ENCODE results near the gene TP63. TPM values are rescaled to one million over a fixed set of nuclear protein-coding genes. Genes with fewer than 3 reads are reported as not detected.

TP63 gene
- total RNA-seq, 2 experiments from 2014 or later, result 0.45 to 0.53 TPM

DNA sequence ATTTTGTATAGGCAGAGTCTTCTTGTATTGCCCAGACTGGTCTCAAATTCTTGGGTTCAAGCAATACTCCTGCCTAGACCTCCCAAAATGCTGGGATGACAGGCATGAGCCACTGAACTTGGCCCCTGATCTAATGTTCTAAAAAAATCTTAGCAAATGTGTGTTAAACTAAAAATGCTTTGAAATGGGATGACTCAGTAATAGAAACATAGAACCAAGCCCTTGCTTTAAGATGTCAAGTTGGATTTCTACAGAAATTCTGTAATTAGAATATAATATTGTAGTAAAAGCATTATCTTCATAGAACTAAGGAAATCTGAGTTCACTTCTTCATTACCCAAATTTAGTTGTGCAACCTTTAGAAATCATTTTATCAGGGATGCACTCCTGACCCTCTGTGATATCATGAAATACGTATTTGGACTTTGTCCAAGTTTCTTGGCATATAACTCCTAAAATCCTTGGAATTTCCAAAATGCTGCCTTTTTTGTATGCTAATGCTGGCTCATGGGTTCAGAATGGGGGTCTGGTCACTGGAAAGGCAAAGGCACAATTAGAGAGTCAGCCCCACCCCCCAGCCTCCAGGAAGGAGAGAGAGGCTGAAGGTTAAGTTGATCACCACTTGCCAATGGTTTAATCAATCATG is 217.3 kb downstream of the TP63 start:
- no peaks in the 10 kb centered on the region for H3K36me3 Mint-ChIP-seq
- no peak for ATAC-seq (ENCODE audit: low read depth)

DNA sequence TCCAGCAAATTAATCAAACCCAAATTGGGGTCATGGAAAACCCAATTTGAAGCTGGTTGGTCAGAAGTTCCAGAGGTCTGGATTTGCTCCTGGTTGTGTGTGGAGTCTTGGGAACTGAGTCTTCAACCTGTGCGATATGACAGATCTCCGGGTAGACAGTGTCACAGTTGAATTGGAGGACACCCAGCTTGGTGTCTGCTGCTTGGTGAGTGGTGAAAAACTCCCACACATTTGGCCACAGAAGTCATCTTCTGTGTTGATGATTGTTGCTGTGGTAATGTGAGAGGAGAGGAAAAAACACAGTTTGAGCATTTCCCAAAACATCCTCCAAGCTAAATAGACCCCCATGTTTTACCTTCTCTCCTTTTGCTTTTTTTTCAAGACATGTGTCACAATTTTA is 218.1 kb downstream of the TP63 start:
- ATAC-seq (ENCODE audit: low read depth) (no peak), DNase-seq (no peak)
- Mint-ChIP-seq H3K27ac (no peak overlapping the region), H3K4me1 (no peaks in the 10 kb centered on the region), H3K27me3 (no peaks in the 10 kb centered on the region), H3K9me3 (no peaks in the 10 kb centered on the region), H3K36me3 (no peaks in the 10 kb centered on the region), H3K4me3 (no peak overlapping the region)
- POLR2A ChIA-PET, result no interaction called here

More for the DNA sequence above, 217.3 kb downstream of the TP63 start:
- no peaks in the 10 kb centered on the region for H3K4me1 Mint-ChIP-seq
- H3K27ac Mint-ChIP-seq, result no peak overlapping the region
- H3K4me3 Mint-ChIP-seq, result no peak overlapping the region
- POLR2A ChIA-PET, result no interaction called here
- no peaks in the 10 kb centered on the region for H3K9me3 Mint-ChIP-seq
- H3K27me3 Mint-ChIP-seq, result no peaks in the 10 kb centered on the region
- no peak for DNase-seq

DNA sequence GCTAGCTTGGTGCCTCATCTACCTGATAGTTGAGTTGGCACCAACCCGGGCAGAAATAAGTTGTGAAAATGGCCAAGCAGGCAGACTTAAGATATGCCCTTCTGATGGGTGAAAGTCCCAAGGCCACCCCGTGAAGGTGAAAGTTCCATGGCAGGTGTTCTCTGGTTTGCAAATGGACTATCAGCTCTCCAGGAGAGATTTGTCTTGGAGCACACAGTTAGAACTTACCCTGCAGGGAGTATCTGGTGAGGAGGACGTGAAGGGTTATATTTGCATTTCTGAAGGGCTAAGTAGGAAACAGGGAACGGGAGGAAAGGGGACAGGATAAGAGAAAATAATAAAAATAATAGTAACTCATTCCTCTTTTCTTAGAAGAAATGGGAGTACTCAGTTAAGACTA is 220.5 kb downstream of the TP63 start:
- H3K27ac Mint-ChIP-seq, result no peak overlapping the region
- POLR2A ChIA-PET, result no interaction called here
- H3K9me3 Mint-ChIP-seq, result no peaks in the 10 kb centered on the region
- no peaks in the 10 kb centered on the region for H3K36me3 Mint-ChIP-seq
- ATAC-seq (ENCODE audit: low read depth) (no peak), DNase-seq (no peak)
- H3K27me3 Mint-ChIP-seq, result no peaks in the 10 kb centered on the region
- H3K4me3 Mint-ChIP-seq, result no peak overlapping the region
- H3K4me1 Mint-ChIP-seq, result no peaks in the 10 kb centered on the region

DNA sequence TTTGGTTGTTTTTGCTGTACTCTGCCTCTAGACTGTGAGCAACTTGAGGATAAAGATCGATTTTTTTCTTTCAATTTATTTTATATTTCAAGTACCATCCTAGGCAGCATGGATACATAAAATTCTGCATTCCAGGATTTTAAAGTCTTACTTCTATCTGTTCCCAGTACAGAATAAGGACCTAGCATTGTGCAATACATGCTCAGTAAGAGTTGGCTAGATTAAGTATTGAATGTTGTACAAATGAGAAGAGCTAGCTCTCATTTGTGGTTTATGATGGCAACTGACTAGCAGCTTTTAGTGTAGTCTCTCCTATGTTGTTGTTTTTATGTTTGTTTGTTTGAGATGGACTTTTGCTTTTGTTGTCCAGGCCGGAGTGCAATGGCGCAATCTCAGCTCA is 222.7 kb downstream of the TP63 start:
- POLR2A ChIA-PET, result no interaction called here
- H3K4me3 Mint-ChIP-seq, result no peak overlapping the region

DNA sequence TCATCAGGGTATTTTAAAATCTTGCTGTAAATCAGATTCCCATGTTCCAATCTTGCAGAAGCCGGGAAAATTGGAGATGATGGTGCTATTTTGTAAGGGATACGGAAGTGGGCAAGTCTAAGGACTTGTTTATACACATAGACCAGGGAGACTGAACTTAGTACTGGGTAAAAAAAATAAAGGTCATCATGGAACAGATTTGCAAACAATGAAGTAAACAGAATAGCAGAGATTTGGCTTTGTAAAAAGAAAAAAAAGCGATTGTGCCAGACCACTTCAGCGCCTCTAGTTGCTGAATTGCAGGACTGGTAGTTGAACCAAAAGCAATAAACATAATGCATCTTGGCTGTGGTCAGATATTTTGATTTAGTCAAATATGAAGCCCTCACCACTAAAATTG is 229.1 kb downstream of the TP63 start:
- Mint-ChIP-seq H3K27ac (no peak overlapping the region), H3K27me3 (no peaks in the 10 kb centered on the region), H3K9me3 (no peaks in the 10 kb centered on the region), H3K36me3 (no peaks in the 10 kb centered on the region), H3K4me1 (no peaks in the 10 kb centered on the region), H3K4me3 (no peak overlapping the region)
- no peak for ATAC-seq (ENCODE audit: low read depth)
- POLR2A ChIA-PET, result no interaction called here
- no peak for DNase-seq

More for the DNA sequence above, 222.7 kb downstream of the TP63 start:
- H3K9me3 Mint-ChIP-seq, result no peaks in the 10 kb centered on the region
- H3K4me1 Mint-ChIP-seq, result no peaks in the 10 kb centered on the region
- DNase-seq (no peak), ATAC-seq (ENCODE audit: low read depth) (no peak)
- no peaks in the 10 kb centered on the region for H3K36me3 Mint-ChIP-seq
- H3K27ac Mint-ChIP-seq, result no peak overlapping the region
- no peaks in the 10 kb centered on the region for H3K27me3 Mint-ChIP-seq

DNA sequence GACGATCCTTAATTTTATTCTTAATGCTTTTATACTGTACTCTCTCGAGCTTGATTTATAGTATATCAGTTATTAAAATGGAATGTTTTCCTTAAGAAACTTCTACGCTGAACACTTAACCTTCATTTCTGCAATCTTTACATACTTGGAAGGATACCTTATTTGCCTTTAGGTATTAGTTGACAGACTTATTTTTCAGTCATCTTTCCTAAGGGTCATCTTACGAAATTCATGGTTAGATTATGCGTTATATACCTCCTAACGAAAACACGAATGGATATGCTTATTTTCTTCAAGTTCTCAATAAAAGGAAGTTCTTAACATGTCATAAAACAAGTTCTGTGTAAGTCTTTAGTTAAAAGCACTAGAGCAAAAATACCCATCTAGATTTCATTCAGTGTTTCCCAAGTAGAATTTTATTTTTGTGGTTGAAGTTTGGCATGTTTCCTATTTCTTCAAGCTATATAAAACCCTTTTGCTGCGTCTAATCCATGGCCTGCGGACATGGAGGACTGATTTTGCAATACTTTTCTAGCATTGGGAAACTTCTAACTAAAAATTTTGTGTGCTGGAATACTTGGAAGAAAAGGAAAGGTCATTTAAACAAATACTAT is 231.3 kb downstream of the TP63 start:
- ATAC-seq (ENCODE audit: low read depth) (no peak), DNase-seq (no peak)
- no peaks in the 10 kb centered on the region for H3K36me3 Mint-ChIP-seq
- no peaks in the 10 kb centered on the region for H3K9me3 Mint-ChIP-seq
- no peaks in the 10 kb centered on the region for H3K4me1 Mint-ChIP-seq
- no peak overlapping the region for H3K4me3 Mint-ChIP-seq
- POLR2A ChIA-PET, result no interaction called here
- H3K27me3 Mint-ChIP-seq, result no peaks in the 10 kb centered on the region
- no peak overlapping the region for H3K27ac Mint-ChIP-seq

DNA sequence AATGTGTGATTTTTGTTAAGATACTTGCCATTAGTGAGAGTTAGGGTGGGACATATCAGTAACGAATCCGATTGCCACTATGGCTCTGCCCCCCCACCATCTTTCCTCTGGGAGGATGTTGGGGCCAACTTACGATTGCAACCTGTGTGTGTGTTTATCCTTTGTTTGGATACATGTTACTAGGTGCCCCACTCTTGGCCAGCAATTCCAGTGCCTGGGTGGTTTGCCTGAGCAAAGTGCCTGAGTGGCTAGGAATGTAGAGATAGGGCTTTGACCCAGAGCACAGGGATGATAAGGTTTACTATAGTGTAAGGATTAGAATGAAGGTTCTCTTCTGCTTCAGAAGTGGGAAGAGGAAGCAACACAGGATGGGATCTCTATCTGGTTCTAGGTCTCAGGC is 231.8 kb downstream of the TP63 start:
- H3K27ac Mint-ChIP-seq, result no peak overlapping the region
- POLR2A ChIA-PET, result no interaction called here
- H3K27me3 Mint-ChIP-seq, result no peaks in the 10 kb centered on the region
- no peak for ATAC-seq (ENCODE audit: low read depth)
- DNase-seq, result no peak
- H3K9me3 Mint-ChIP-seq, result no peaks in the 10 kb centered on the region
- no peaks in the 10 kb centered on the region for H3K4me1 Mint-ChIP-seq
- H3K36me3 Mint-ChIP-seq, result no peaks in the 10 kb centered on the region
- H3K4me3 Mint-ChIP-seq, result no peak overlapping the region

DNA sequence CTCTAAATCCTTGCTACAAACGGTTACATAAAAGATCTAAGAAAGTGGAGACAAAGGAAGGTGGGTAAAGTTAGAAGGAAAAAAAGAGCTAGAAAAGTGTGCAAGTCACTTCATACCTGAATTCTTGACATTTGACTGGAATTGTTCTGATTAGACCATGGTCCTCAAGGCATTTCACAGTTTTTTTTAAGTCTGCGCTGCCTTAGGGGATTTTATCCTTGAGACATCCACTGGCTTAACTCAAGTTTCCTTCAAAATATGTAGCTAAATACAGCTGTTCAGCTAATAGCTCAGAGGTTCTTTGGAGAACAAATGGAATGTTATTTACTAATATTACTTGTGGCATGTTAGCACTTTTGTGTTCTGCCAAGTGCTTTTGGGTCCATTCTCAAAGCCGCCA is 236.9 kb downstream of the TP63 start:
- Mint-ChIP-seq H3K4me1 (no peaks in the 10 kb centered on the region), H3K27me3 (no peaks in the 10 kb centered on the region), H3K36me3 (no peaks in the 10 kb centered on the region), H3K4me3 (no peak overlapping the region), H3K27ac (no peak overlapping the region), H3K9me3 (no peaks in the 10 kb centered on the region)
- POLR2A ChIA-PET, result no interaction called here
- DNase-seq (no peak), ATAC-seq (ENCODE audit: low read depth) (no peak)

DNA sequence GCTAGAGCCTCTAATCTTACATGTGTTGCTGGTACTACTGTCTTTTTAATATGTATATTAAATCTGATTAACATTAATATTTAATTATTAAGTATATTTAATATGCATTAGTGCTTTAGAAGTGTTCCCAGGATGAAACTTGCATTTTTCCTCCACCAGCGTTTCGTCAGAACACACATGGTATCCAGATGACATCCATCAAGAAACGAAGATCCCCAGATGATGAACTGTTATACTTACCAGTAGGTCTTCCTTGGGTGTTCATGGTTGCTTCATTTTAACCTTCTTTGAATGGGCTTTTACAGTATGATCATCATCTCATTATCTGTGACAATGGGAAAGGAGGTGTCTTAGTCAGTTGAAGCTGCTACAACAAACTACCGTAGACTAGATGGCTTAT is 238.0 kb downstream of the TP63 start:
- H3K27ac Mint-ChIP-seq, result no peak overlapping the region
- POLR2A ChIA-PET, result no interaction called here
- H3K4me3 Mint-ChIP-seq, result no peak overlapping the region
- no peaks in the 10 kb centered on the region for H3K36me3 Mint-ChIP-seq
- DNase-seq (no peak), ATAC-seq (ENCODE audit: low read depth) (no peak)
- H3K4me1 Mint-ChIP-seq, result no peaks in the 10 kb centered on the region
- H3K27me3 Mint-ChIP-seq, result no peaks in the 10 kb centered on the region
- no peaks in the 10 kb centered on the region for H3K9me3 Mint-ChIP-seq

DNA sequence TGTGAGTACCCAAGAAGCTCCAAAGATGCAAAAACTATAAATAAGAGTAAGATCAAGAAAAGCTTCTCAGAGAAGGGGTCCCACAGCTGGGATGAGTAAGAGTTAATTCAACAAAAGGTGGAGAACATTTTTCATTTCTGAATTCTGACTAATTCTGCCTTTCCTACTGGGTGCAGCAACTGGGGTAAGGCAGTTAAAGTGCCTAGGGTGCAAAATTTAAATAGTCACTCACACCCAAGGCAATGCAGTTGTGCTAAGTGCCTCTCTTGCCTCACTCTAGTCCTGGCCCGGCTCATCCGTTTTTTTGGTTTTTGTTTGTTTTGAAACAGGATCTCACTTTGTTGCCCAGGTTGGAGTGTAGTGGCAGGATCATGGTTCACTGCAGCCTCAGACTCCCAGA is 240.2 kb downstream of the TP63 start:
- no peaks in the 10 kb centered on the region for H3K9me3 Mint-ChIP-seq
- no peak overlapping the region for H3K27ac Mint-ChIP-seq
- no peaks in the 10 kb centered on the region for H3K27me3 Mint-ChIP-seq
- H3K4me3 Mint-ChIP-seq, result no peak overlapping the region
- POLR2A ChIA-PET, result no interaction called here
- H3K36me3 Mint-ChIP-seq, result no peaks in the 10 kb centered on the region
- DNase-seq (no peak), ATAC-seq (ENCODE audit: low read depth) (no peak)
- no peaks in the 10 kb centered on the region for H3K4me1 Mint-ChIP-seq

DNA sequence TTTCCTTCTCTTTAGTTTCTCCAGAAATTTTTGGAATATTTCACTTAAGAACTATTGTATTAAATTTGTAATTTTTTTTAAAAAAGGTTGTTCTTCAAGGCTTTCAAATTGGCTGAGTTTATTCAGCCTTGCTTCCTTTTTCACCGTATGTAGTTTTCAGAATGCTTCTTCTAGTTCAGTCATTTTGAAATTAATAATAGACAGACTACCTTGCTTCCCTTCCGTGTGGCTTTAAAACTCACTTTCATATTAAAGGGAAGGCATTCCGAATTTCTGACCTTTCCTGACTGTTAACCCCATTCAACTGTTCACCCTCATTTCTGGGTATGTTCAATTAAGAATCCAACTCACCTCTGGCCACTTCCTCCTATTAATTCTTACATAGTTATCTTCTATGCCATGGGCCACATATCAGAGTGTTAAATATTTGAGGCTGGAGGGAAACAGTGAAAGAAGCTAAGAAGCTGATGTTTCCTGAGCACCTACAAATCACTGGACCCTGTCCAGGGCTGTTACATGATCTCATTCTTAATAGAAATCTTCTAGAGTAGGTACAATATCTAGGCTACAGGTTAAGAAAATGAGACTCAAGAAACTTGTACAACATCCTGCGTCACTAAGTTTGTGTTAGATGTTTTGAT is 252.0 kb downstream of the TP63 start:
- DNase-seq (no peak), ATAC-seq (ENCODE audit: low read depth) (no peak)
- POLR2A ChIA-PET, result no interaction called here
- Mint-ChIP-seq H3K4me1 (no peaks in the 10 kb centered on the region), H3K36me3 (no peaks in the 10 kb centered on the region), H3K4me3 (no peak overlapping the region), H3K27ac (no peak overlapping the region), H3K9me3 (no peaks in the 10 kb centered on the region), H3K27me3 (peaks cover 9% of the 10 kb centered on the region)

DNA sequence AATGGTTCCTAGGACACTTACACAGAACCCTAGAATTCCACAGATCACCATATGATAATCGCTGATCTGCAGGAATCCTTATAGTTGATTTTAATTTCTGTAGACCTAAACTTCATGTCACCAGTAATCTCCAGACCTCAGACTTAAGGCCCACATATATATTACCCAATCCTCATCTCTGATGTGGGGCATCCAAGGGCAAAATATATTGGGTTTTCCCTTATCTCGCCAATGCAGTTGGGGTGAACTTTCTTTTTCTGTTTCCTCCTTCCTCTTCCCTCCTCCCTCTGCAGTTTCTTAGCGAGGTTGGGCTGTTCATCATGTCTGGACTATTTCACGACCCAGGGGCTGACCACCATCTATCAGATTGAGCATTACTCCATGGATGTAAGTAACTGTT is 259.3 kb downstream of the TP63 start:
- Mint-ChIP-seq H3K4me3 (no peak overlapping the region), H3K36me3 (no peaks in the 10 kb centered on the region), H3K27ac (no peak overlapping the region), H3K9me3 (no peaks in the 10 kb centered on the region), H3K4me1 (no peaks in the 10 kb centered on the region), H3K27me3 (peaks cover 2% of the 10 kb centered on the region)
- no peak for ATAC-seq (ENCODE audit: low read depth)
- DNase-seq, result no peak
- POLR2A ChIA-PET, result no interaction called here

DNA sequence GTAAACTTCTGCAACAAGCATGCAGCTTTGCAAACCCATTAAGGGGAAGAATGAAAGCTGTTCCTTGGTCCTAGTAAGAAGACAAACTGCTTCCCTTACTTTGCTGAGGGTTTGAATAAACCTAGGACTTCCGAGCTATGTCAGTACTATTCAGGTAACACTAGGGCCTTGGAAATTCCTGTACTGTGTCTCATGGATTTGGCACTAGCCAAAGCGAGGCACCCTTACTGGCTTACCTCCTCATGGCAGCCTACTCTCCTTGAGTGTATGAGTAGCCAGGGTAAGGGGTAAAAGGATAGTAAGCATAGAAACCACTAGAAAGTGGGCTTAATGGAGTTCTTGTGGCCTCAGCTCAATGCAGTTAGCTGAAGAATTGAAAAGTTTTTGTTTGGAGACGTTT is 265.3 kb downstream of the TP63 start:
- POLR2A ChIA-PET, result no interaction called here
- Mint-ChIP-seq H3K4me1 (no peaks in the 10 kb centered on the region), H3K4me3 (no peak overlapping the region), H3K27me3 (no peaks in the 10 kb centered on the region), H3K27ac (no peak overlapping the region), H3K36me3 (no peaks in the 10 kb centered on the region), H3K9me3 (no peaks in the 10 kb centered on the region)
- no peak for ATAC-seq (ENCODE audit: low read depth)
- no peak for DNase-seq

DNA sequence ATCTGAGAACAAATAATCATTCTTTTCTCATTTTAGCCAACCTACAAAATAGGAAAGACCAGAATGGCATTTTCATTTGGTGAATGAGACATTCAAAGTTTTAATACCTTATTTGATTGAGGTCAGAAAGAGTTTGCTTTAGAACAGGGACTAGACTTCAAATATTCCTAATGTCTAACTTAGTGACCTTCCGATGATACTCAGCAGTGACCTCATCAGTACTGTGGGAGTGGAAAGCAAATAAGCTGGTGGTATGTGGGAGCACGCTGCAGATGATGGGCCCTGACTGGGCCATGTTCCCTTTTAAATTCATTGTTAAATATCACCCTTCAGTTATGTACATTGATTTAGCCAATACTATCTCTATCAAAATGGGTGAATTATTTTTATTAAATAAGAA is 266.2 kb downstream of the TP63 start:
- ATAC-seq (ENCODE audit: low read depth), result no peak
- no peak overlapping the region for H3K27ac Mint-ChIP-seq
- no peaks in the 10 kb centered on the region for H3K4me1 Mint-ChIP-seq
- POLR2A ChIA-PET, result no interaction called here
- DNase-seq, result no peak
- no peaks in the 10 kb centered on the region for H3K36me3 Mint-ChIP-seq
- H3K9me3 Mint-ChIP-seq, result no peaks in the 10 kb centered on the region
- H3K27me3 Mint-ChIP-seq, result no peaks in the 10 kb centered on the region
- H3K4me3 Mint-ChIP-seq, result no peak overlapping the region
